GM19238 (cell line): ENCODE data around the gene ATP8B4.
"Not testable (repeated sequence)": the region's sequence is repeated elsewhere in the genome, so short reads cannot be mapped to it uniquely, and the experiment has no call there.

Source experiments
- DNase-seq: peaks from one replicate; pipeline ENCODE4 v3.0.0; 2011; ENCODE audit warnings: low spot score; ENCODE audit not compliant: insufficient read length

The ATP8B4 gene

GRCh38 chr15:50109076-50109987, 9.7 kb downstream of the ATP8B4 start:
- DNase-seq = no peak

- no peak for DNase-seq
Measured at GRCh38 chr15:50108461-50108860, 10.6 kb downstream of the ATP8B4 start.

GRCh38 chr15:50107591-50108408, 11.2 kb downstream of the ATP8B4 start:
- peak; percentile 27 for DNase-seq

GRCh38 chr15:50107157-50107556, 11.9 kb downstream of the ATP8B4 start:
- DNase-seq = no peak

- DNase-seq = no peak
Measured at GRCh38 chr15:50106457-50106856, 12.6 kb downstream of the ATP8B4 start.

- no peak for DNase-seq
Measured at GRCh38 chr15:50100486-50100885, 18.5 kb downstream of the ATP8B4 start.

- no peak for DNase-seq
Measured at GRCh38 chr15:50098545-50098944, 20.5 kb downstream of the ATP8B4 start.

GRCh38 chr15:50095938-50096821, 22.9 kb downstream of the ATP8B4 start:
- DNase-seq = no peak

- DNase-seq = not testable (repeated sequence)
Measured at GRCh38 chr15:50089386-50089785, 29.6 kb downstream of the ATP8B4 start.

GRCh38 chr15:50084932-50085331, 34.1 kb downstream of the ATP8B4 start:
- no peak for DNase-seq

GRCh38 chr15:50083424-50084025, 35.5 kb downstream of the ATP8B4 start:
- DNase-seq = no peak

- DNase-seq = no peak
Measured at GRCh38 chr15:50082066-50082465, 37.0 kb downstream of the ATP8B4 start.

GRCh38 chr15:50077651-50078050, 41.4 kb downstream of the ATP8B4 start:
- DNase-seq = no peak

GRCh38 chr15:50077176-50077575, 41.9 kb downstream of the ATP8B4 start:
- DNase-seq = no peak

GRCh38 chr15:50075319-50075718, 43.7 kb downstream of the ATP8B4 start:
- DNase-seq = no peak

GRCh38 chr15:50071551-50072258, 47.3 kb downstream of the ATP8B4 start:
- no peak for DNase-seq

GRCh38 chr15:50068016-50068415, 51.0 kb downstream of the ATP8B4 start:
- no peak for DNase-seq

- no peak for DNase-seq
Measured at GRCh38 chr15:50067254-50067653, 51.8 kb downstream of the ATP8B4 start.

- no peak for DNase-seq
Measured at GRCh38 chr15:50066666-50067065, 52.4 kb downstream of the ATP8B4 start.

GRCh38 chr15:50066202-50066601, 52.8 kb downstream of the ATP8B4 start:
- DNase-seq = no peak
